ENCODE data around the gene ZBTB18.

DNA sequence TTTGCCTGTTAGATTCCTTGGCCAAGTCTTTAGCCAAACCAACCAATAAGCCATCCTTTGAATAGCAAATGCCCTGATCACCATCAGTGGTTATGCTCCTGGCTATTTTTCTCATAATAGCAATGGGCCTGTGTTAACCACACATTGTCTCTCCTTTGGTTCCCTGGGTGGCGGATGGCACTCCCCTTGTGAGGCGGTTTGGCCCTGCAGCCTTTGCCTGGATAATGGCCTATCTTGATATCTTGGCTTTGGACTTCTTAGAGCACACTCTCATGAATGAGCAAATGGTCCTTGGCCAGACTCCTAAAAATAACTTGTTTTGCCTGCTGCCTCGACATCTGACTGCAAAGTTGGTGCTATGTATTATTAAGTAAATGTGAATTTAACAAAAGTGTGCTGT lies 22.4 kb upstream of the ZBTB18 start:
- TF ChIP-seq, protein P1, sequence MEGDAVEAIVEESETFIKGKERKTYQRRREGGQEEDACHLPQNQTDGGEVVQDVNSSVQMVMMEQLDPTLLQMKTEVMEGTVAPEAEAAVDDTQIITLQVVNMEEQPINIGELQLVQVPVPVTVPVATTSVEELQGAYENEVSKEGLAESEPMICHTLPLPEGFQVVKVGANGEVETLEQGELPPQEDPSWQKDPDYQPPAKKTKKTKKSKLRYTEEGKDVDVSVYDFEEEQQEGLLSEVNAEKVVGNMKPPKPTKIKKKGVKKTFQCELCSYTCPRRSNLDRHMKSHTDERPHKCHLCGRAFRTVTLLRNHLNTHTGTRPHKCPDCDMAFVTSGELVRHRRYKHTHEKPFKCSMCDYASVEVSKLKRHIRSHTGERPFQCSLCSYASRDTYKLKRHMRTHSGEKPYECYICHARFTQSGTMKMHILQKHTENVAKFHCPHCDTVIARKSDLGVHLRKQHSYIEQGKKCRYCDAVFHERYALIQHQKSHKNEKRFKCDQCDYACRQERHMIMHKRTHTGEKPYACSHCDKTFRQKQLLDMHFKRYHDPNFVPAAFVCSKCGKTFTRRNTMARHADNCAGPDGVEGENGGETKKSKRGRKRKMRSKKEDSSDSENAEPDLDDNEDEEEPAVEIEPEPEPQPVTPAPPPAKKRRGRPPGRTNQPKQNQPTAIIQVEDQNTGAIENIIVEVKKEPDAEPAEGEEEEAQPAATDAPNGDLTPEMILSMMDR (IDR thresholded peaks at IDR 0.05 in 8 of 11, conservative IDR thresholded peaks at IDR 0.05 in 3 of 11): no peak
- no peak for TF ChIP-seq POLR2A (IDR thresholded peaks at IDR 0.05)
- TF ChIP-seq POLR2AphosphoS5 (IDR thresholded peaks at IDR 0.05): no peak

Measured in spleen (tissue), 7 donors.